ENCODE data around the gene ROPN1B. TPM values are rescaled to one million over a fixed set of nuclear protein-coding genes. Genes with fewer than 3 reads are reported as not detected.

ROPN1B gene
- total RNA-seq (2022; extraction: Qiagen RNA extraction; ENCODE audit: low read depth): not detected in 5 replicates

DNA sequence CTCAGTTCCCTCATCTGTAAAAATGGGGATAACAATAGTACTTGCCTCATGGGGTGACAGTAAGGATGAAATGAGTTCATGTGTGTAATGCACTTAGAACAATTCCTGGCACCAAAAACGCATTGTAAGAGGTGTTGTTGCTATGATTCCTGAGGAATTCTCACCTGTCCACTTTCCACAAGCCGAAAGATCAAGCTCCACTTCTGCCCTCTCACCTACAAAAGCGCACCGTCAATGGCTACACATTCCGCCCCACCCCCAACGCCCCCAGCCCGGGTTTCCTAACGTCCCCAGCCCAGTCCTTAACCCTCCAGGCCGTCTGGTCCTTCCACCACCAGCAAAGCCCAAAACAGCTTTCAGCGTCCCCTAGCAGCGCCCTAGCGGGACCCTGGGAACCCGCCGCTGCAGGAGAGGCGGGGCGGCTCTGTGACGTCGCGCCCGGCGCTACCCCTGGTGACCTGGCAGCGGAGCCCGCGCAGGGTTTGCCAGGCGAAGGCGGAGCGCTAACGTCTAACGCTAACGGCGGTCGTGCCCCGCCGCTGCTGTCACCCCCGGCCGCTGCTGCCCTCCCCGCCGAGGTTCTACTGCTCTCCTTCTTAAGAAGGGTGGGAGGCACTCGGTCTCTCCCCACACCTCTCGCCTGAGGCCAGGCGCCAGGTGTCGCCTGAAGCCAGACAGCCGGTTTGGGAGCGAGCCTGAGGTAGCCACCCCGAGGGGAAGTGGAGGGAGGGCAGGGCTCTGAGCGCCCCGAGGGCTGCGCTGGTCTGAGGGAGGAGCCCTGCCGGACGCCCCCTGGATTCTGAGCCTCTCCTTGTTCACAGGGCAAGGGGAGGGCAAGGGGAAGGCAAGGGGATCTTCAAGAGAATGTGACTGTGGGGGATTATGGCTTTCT is at the start of gene ROPN1B:
Gene ROPN1B, plus strand, starts transcription at position 478 of the 892 bp plus-strand sequence. CDS start 2,877 bp downstream, outside the sequence.

Other genes with a start within 250 kb of the ROPN1B start
- gene SLC41A3, start 114.9 kb downstream of the ROPN1B start, total RNA-seq (2022; extraction: Qiagen RNA extraction; ENCODE audit: low read depth): 22.9 to 24.5 TPM (median 24.0 TPM) in 5 replicates
- gene ALDH1L1, start 211.4 kb downstream of the ROPN1B start, total RNA-seq (2022; extraction: Qiagen RNA extraction; ENCODE audit: low read depth): 0.11 to 0.64 TPM (median 0.23 TPM) in 5 replicates

Measured in A549 treated with CpdA at 1 μM for 4 hours (cell line).